Activated gamma-delta T cell (primary cell): ENCODE results near the gene TTK.
"Not testable (repeated sequence)": the region's sequence is repeated elsewhere in the genome, so short reads cannot be mapped to it uniquely, and the experiment has no call there.

Experiments
- DNase-seq: peaks from one replicate; lab custom pipeline; 2025; lab: John Stamatoyannopoulos, UW

TTK gene

DNA sequence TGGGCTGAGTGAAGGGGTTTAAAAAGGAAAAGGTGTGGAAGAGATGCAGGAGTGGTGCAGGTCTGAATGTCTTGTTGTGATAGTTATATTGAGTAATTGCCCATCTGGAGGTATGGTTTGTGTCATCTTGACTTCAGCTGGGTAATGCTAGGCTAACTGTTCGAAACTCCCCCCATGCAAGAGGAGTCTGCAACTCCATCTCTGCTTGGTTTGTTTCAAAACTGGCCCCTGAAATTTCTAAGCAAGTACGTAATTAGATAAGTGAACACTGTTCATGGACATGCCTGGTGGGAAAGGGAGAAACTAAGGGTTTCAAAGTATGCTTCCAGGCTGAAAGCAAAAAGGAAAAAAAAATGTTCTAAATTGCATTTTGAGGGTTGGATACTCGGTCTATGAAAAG is 17.1 kb downstream of the TTK start:
- no peak for DNase-seq

DNA sequence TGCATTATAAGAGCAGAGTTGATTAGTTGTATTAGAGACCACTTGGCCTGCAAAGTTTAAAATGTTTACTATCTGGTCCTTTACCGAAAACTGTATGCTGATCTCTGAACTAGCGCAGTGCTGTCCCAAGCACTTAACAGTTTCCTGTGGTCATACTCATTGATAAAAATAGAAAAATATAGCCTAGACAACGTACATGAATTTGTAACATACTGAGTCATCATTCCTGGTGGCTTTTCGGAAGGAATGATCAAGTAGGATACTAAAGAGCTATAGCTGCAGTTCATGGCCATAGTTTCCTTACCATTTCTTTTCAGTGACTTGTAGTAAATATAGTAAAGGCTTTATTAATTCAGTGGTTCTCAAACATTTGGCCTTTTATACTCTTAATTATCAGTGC is 18.4 kb downstream of the TTK start:
- DNase-seq: no peak

DNA sequence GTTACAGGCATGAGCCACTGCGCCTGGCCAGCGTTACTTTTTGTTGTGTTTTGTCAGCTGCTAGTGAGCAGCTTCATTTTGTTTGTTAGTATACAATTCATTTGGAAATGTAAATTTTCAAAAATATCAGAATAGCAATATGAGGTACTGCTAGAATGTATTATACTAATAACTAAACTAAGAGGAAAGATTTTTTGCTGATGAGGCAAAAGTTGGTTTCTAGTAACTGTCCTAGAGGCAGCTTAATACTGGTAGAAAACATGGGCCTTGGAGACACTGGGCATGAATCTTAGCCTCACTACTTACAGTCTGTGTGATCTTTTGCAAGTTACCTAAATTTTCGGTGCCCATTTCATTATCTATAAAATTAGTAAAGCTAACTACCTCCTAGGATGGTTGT is 24.1 kb downstream of the TTK start:
- DNase-seq: no peak

DNA sequence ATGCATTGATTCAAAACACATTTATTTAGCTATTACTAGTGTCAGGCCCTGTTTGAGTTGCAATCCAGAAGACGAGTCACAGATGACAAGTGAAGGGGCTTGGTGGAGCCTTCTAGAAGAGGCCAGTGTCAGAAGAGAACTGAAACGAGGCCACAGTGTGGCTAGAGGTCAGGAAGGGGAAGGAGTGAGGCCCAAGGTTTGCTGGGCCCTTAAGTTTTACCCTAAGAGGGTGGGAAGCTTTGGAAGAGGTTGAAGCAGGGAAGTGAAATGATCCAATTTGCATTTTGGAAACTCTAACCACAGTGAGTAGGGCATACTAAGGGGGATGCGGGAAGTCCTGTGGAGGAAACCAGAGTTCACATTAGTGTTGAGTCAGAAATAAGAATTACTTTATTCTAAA is 25.0 kb downstream of the TTK start:
- no peak for DNase-seq

DNA sequence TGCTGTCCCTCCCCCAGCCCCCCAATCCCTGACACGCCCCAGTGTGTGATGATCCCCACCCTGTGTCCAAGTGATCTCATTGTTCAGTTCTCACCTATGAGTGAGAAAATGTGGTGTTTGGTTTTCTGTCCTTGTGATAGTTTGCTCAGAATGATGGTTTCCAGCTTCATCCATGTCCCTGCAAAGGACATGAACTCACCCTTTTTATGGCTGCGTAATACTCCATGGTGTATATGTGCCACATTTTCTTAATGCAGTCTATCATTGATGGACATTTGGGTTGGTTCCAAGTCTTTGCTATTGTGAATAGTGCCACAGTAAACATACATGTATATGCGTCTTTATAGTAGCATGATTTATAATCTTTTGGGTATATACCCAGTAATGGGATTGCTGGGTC is 43.8 kb downstream of the TTK start:
- not testable (repeated sequence) for DNase-seq

DNA sequence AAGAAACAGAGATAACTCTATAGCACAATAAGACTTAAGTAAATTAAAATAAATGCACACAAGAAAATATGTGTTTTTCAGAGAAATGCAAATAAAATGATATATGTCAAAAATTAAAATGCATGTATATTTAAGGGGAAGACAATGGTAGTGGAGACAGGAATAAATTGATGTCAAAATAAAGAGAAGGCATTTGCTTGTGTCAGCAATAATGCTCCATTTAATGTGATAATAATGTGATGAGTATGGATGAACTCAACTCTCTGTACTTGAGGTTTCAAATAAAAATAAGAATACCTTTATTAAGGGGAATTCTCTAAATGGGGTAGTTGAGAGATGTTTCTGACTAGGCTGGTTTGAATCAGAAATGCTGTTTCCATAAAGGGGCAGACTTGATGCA is 56.3 kb downstream of the TTK start:
- no peak for DNase-seq

DNA sequence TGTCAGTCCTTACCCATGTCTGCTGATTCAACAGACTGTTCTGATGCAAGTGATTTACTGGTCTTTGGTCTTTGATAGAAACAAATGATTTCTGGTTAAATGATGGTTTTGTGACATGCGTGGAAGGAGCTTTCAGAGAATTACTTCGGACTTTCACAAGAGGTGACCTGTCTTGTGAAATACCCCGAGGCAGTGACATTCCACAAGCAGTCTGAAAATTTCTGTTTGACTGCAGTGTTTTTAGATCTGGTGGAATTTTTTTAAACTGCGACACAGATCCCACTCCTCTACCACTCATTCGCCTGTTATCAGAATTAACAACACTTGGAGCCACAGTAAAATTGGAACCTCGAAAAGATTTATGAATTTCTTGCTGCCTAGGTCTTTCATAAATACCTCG is 63.7 kb downstream of the TTK start:
- not testable (repeated sequence) for DNase-seq

DNA sequence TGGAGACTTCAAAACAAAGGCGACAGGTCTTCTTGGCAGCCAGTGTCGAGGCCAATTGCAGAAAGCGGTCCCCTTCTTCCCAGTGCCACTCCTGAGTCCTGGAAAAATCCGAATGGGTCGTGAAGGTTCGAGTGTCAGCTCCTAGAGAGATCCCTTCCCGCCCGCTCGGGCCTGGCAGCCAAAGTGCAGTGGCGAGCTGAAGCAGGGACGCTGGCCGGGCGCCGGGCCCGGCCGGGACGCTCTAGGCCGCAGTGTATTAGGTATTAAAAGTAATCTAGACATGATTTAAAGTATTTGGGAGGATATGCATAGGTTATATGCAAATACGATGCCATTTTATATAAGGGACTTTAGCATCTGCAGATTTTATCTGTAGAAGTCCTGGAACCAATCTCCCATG is 66.0 kb downstream of the TTK start:
- not testable (repeated sequence) for DNase-seq

DNA sequence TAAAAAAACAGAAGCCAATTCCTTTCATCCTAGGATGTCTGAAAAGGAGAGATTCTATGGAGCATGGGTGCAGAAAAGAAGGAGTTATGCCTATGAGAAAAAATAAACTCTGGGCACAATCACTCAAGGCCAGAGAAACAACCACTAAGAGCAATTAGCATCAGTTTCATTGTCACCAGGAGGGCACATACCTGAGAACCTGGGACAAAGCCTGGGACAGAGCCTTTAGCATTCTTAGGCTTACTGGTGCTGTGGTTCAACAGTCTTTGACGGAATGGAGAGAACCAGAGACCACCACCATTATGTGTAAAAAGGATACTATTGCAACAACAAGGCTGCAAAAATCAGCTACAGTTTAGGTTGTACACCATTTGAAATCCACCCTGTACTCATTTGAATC is 72.6 kb downstream of the TTK start:
- DNase-seq: no peak

DNA sequence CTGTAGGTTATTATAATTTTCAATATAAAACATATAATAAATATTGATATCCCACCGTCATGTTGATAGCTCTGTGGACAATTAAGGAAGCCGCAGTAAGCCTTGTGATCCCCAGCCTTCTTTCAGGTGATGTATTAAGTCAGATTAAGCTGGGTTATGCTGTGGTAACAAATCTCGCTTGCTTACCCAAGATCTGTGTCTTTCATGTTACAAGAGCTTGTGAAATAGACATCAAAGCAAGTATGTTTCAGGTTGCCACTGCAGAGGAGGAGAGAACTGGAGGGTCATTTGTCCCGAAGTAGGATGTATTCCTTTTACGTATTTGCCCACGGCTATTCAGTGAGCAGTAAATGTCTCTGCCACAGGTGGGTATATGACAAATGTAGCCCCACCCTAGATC is 84.2 kb downstream of the TTK start:
- no peak for DNase-seq

DNA sequence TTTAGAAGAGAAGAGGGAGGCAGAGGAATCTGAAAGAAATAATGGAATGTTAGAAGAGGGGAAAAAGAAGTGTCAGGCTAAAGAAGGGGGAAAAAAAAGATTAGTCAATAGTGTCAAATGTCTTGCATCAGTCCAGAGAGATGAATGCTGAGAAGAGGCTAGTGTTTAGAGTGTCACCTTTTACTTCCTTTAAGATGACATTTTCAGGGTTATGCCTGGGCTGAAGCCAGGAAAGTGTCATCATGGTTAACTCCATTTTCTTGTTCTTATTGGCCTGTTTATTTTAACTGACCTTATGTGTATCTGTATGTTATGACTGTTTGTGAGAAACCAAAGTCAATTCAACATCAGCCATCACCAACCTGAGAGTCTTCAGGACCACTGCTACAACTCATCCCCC is 87.1 kb downstream of the TTK start:
- DNase-seq: no peak
